Duodenal mucosa (tissue), 2 donors: ENCODE results near the gene RALGPS1.

ENCODE experiments used
- H3K27ac ChIP-seq: one replicate; pipeline ENCODE4 v1.7.0; 2013; ENCODE audit warnings: low read depth, low read length
- H3K27me3 ChIP-seq, 2 donors: one replicate each; pipeline ENCODE4 v1.7.0; 2013; ENCODE audit warnings: low read length in 2 of 2, control low read depth in 1 of 2; ENCODE audit not compliant: insufficient read depth in 2 of 2, control insufficient read depth in 1 of 2
- H3K36me3 ChIP-seq, 2 donors: one replicate each; pipeline ENCODE4 v1.7.0; 2013; ENCODE audit warnings: low read length in 2 of 2, control low read depth in 1 of 2; ENCODE audit not compliant: insufficient read depth in 2 of 2, control insufficient read depth in 1 of 2
- H3K4me1 ChIP-seq, 2 donors: one replicate each; pipeline ENCODE4 v1.7.0; 2013; ENCODE audit warnings: low read length in 2 of 2, control low read depth in 1 of 2; ENCODE audit not compliant: insufficient read depth in 2 of 2, control insufficient read depth in 1 of 2
- H3K4me3 ChIP-seq, 2 donors: one replicate each; pipeline ENCODE4 v1.7.0; 2013; ENCODE audit warnings: low read length in 2 of 2, low read depth in 1 of 2
- H3K9ac ChIP-seq, 2 donors: one replicate each; pipeline ENCODE4 v1.7.0; 2013; ENCODE audit warnings: low read length in 2 of 2, low read depth in 1 of 2
- H3K9me3 ChIP-seq, 2 donors: one replicate each; pipeline ENCODE4 v1.7.0; 2013; ENCODE audit warnings: low read length in 2 of 2, control low read depth in 1 of 2; ENCODE audit not compliant: control insufficient read depth in 1 of 2

RALGPS1 gene

DNA sequence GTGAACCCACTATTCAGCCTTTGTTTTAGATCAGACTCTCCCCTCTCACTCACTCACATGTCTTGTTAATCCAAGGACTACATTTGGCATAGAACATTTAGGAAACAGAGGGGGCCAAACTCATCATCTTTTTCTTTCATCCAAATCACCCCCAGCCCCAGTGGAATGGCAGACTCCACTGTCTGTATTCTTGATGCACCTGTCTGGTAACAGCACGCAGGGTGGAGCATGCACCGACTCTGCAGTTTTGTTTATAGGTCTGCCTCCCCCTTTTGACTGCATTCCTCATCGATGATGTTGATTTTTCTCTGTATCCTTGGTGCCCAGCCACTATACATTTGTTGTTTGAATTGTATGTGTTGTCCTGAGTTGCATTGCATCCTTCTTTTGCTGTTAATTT lies 141.9 kb downstream of the RALGPS1 start:
- H3K4me3 ChIP-seq: no peak overlapping the region
- peaks cover 7 to 49% of the 10 kb centered on the region in 2 donors for H3K36me3 ChIP-seq
- peaks cover 0 to 8% of the 10 kb centered on the region in 2 donors for H3K4me1 ChIP-seq
- H3K27ac ChIP-seq: no peak overlapping the region
- H3K9me3 ChIP-seq: no peaks in the 10 kb centered on the region
- H3K9ac ChIP-seq: no peak overlapping the region
- H3K27me3 ChIP-seq: no peaks in the 10 kb centered on the region

DNA sequence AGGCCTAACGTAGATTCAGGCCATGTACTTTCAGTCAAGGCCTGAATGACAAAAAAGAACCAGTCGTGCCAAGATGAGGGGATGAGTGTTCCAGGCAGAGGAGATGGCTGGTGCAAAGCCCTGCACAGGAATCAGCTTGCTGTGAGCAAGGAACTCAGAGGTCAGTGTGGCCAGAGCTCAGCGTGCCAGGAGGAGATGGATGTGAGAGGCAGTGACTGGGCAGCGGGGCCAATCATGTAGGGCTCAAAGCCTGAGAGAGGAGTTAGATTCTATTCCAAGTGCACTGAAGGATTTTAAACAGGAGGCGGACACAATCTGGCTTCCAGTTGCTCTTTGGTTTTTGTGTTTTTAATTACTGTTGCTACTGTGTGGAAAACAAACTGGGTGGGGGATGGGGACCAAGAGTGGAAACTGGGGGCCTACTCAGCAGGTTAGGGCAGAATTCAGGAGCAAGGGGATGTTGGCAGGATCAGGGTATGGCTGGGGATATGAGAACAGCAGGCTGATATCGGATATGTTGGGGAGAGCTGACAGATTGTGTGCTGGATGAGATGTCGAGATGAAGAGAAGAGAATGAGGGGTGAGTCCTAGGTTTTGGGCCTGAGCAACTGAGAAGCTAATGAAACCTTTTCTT lies 143.5 kb downstream of the RALGPS1 start:
- H3K9ac ChIP-seq: no peak overlapping the region
- no peaks in the 10 kb centered on the region for H3K9me3 ChIP-seq
- H3K36me3 ChIP-seq: peaks cover 7 to 45% of the 10 kb centered on the region in 2 donors
- no peaks in the 10 kb centered on the region for H3K27me3 ChIP-seq
- no peak overlapping the region for H3K27ac ChIP-seq
- peaks cover 0 to 8% of the 10 kb centered on the region in 2 donors for H3K4me1 ChIP-seq
- no peak overlapping the region for H3K4me3 ChIP-seq

GRCh38 chr9:127058645-127059021 lies 144.1 kb downstream of the RALGPS1 start:
- Histone ChIP-seq H3K4me1 (peaks cover 0 to 8% of the 10 kb centered on the region in 2 donors), H3K27ac (no peak overlapping the region), H3K4me3 (no peak overlapping the region), H3K36me3 (peaks cover 3 to 44% of the 10 kb centered on the region in 2 donors), H3K27me3 (no peaks in the 10 kb centered on the region), H3K9me3 (no peaks in the 10 kb centered on the region), H3K9ac (no peak overlapping the region)

GRCh38 chr9:127059030-127059429 lies 144.4 kb downstream of the RALGPS1 start:
- Histone ChIP-seq H3K27ac (no peak overlapping the region), H3K9me3 (no peaks in the 10 kb centered on the region), H3K9ac (no peak overlapping the region), H3K27me3 (no peaks in the 10 kb centered on the region), H3K36me3 (peaks cover 0 to 41% of the 10 kb centered on the region in 2 donors), H3K4me1 (peaks cover 0 to 8% of the 10 kb centered on the region in 2 donors), H3K4me3 (no peak overlapping the region)

DNA sequence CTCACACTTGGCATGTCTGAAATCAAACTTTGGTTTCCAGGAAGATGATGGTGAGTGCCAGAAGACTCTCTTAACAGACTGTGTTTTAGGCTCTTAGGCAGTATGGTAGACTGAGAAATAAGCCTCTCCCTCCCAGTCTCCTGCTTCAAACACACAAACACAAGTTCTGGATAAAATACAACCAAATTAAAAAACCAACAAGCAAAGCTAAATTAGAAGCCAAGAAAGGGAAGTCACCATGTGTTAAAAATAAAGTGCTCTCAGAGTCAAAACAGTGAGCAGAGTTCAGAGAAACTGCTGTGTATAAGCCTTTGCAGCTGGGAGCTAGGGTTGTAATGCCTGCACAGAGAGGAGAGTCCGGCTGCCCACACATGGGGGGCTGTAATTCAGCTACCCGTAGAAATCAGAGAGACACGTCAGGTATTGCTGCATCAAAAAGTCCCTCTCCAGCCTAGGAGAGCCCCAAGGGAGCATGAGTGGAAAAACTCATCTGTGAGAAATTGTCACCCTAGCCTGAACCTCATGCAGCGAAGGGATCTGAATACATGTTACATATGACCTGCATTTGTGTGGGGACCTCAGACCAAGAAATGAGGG lies 145.3 kb downstream of the RALGPS1 start:
- peaks cover 0 to 8% of the 10 kb centered on the region in 2 donors for H3K4me1 ChIP-seq
- no peaks in the 10 kb centered on the region for H3K9me3 ChIP-seq
- no peak overlapping the region for H3K4me3 ChIP-seq
- no peak overlapping the region for H3K9ac ChIP-seq
- H3K36me3 ChIP-seq: peaks cover 0 to 35% of the 10 kb centered on the region in 2 donors
- H3K27ac ChIP-seq: no peak overlapping the region
- no peaks in the 10 kb centered on the region for H3K27me3 ChIP-seq

GRCh38 chr9:127061411-127061810 lies 146.8 kb downstream of the RALGPS1 start:
- Histone ChIP-seq H3K36me3 (peaks cover 0 to 24% of the 10 kb centered on the region in 2 donors), H3K9me3 (no peaks in the 10 kb centered on the region), H3K4me3 (no peak overlapping the region), H3K27ac (no peak overlapping the region), H3K4me1 (peaks cover 0 to 8% of the 10 kb centered on the region in 2 donors), H3K27me3 (no peaks in the 10 kb centered on the region), H3K9ac (no peak overlapping the region)

DNA sequence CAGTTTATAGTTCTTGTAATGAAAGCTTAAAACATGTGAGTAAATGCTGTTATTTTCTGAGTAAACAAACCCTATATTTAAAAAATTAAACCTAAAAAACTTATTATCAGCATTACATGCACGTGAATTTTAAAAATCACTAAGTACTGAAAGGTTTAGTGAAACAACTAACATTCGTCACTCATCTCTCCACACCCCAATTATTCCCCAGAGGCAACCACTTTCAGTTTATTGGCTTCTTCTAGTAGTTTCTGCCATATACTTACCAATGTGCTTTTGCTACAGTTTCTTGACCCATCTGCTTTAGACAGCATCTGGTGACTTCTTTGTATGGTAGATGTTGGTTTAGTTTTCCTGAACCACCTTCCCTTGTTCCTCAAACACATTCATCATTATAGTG lies 149.8 kb downstream of the RALGPS1 start:
- H3K27me3 ChIP-seq: no peaks in the 10 kb centered on the region
- no peak overlapping the region for H3K9ac ChIP-seq
- H3K36me3 ChIP-seq: peaks cover 4 to 18% of the 10 kb centered on the region in 2 donors
- H3K27ac ChIP-seq: no peak overlapping the region
- peaks cover 0 to 5% of the 10 kb centered on the region in 2 donors for H3K4me1 ChIP-seq
- H3K4me3 ChIP-seq: no peak overlapping the region
- H3K9me3 ChIP-seq: no peaks in the 10 kb centered on the region

- H3K4me3 ChIP-seq: no peak overlapping the region
- no peaks in the 10 kb centered on the region for H3K9me3 ChIP-seq
- no peaks in the 10 kb centered on the region for H3K4me1 ChIP-seq
- no peak overlapping the region for H3K9ac ChIP-seq
- no peak overlapping the region for H3K27ac ChIP-seq
- no peaks in the 10 kb centered on the region for H3K27me3 ChIP-seq
- H3K36me3 ChIP-seq: peaks cover 10 to 26% of the 10 kb centered on the region in 2 donors
Observed at GRCh38 chr9:127065592-127065991, 151.0 kb downstream of the RALGPS1 start.

DNA sequence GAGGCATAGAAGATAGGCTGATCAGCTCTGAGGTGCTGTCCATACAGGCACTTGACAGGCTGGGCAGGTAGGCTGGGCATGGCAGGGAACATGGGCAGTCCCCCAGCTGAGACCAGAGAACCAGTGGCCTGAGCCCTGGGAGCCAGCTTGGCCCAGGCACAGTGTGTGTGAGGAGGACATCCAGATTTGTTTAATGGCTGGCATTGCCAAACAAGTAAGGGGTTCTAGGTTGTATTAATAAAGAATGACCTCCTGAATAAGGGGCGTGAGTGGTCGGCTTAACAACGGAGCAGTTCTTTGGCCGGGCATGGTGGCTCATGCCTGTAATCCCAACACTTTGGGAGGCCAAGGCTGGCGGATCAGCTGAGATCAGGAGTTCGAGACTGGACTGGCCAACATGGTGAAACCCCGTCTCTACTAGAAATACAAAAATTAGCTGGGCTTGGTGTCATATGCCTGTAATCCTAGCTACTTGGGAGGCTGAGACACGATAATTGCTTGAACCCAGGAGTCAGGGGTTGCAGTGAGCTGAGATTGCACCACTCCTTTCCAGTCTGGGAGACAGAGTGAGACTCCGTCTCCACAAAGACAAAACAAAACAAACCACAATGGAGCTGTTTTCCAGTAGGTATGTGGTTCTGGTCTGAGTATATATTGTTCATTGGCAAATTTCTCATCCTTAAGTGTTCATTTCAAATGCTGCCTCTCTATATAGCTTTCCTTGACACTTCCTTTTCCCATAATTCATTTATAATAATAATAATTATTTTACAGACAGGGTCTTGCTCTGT lies 151.7 kb downstream of the RALGPS1 start:
- Histone ChIP-seq H3K9me3 (no peaks in the 10 kb centered on the region), H3K36me3 (peaks cover 12 to 21% of the 10 kb centered on the region in 2 donors), H3K4me3 (no peak overlapping the region), H3K27me3 (no peaks in the 10 kb centered on the region), H3K9ac (no peak overlapping the region), H3K27ac (peak overlapping the region; percentile 1), H3K4me1 (no peaks in the 10 kb centered on the region)

DNA sequence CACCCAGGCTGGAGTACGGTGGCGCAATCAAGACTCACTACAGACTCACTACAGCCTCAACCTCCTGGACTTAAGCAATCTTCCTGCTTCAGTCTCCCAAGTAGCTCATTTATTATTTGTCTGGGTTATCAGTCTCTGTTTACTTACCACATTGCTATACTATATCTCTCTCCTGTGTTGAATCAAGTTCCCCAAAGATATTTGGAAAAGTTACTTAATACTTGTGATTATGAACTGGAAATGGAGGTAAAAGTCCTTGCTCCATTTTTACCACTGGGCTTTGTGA lies 152.2 kb downstream of the RALGPS1 start:
- Histone ChIP-seq H3K9me3 (no peaks in the 10 kb centered on the region), H3K27me3 (no peaks in the 10 kb centered on the region), H3K27ac (no peak overlapping the region), H3K36me3 (peaks cover 13 to 19% of the 10 kb centered on the region in 2 donors), H3K9ac (no peak overlapping the region), H3K4me1 (no peaks in the 10 kb centered on the region), H3K4me3 (no peak overlapping the region)
